PC-9 (cell line): Measurements from ENCODE around the gene LRRC59. TPM values are rescaled to one million over a fixed set of nuclear protein-coding genes. Genes with fewer than 3 reads are reported as not detected.

Experiments used
- BruUV-seq: library from RNA; stranded (reverse); fragments of 400-500 nt; replicated peaks from 2 replicates; lab custom pipeline; 2021; lab: Mats Ljungman, UMichigan
- CTCF ChIA-PET: fragments of 300-600 bp; sonication (Branson Sonifier 250); formaldehyde crosslinking; loops from one replicate; lab custom pipeline; 2022; ENCODE audit warnings: antibody characterized with exemption; lab: Charles Lee
- POLR2A ChIA-PET: fragments of 300-600 bp; sonication (Branson Sonifier 250); formaldehyde crosslinking; loops from one replicate; lab custom pipeline; 2022; ENCODE audit warnings: antibody characterized with exemption; ENCODE audit not compliant: unreplicated experiment; lab: Charles Lee
- DNase-seq, 2 experiments: peaks; one replicate each; pipeline versions ENCODE4 v3.0.0 to v3.0.0-alpha.2; 2015 to 2022; ENCODE audit warnings: mixed read lengths in 1 of 2
- H2AFZ ChIP-seq: fragments of 200-600 bp; sonication (generic); 2 replicates; pipeline ENCODE4 v1.8.1; 2017; ENCODE audit warnings: antibody characterized with exemption
- H3F3A ChIP-seq: fragments of 200-600 bp; sonication (generic); 2 replicates; pipeline ENCODE4 v1.8.1; 2017; ENCODE audit warnings: antibody characterized with exemption, mild to moderate bottlenecking, low read depth; ENCODE audit not compliant: insufficient read depth
- H3K27ac ChIP-seq: fragments of 200-600 bp; sonication (generic); 2 replicates; pipeline ENCODE4 v1.6.1; 2016; ENCODE audit warnings: mixed run types
- H3K27me3 ChIP-seq: fragments of 200-600 bp; sonication (generic); 2 replicates; pipeline ENCODE4 v1.6.1; 2016; ENCODE audit warnings: low read depth, mixed run types; ENCODE audit not compliant: insufficient read depth
- H3K36me3 ChIP-seq: fragments of 200-600 bp; sonication (generic); 2 replicates; pipeline ENCODE4 v1.6.1; 2016; ENCODE audit warnings: low read depth, mixed run types
- H3K4me1 ChIP-seq: fragments of 200-600 bp; sonication (generic); replicated peaks from 2 replicates; pipeline ENCODE4 v1.6.1; 2016; ENCODE audit warnings: mixed run types; ENCODE audit not compliant: insufficient read depth
- H3K4me2 ChIP-seq: fragments of 200-600 bp; sonication (generic); 2 replicates; pipeline ENCODE4 v1.6.1; 2017; ENCODE audit warnings: mixed run types
- H3K4me3 ChIP-seq: fragments of 200-600 bp; sonication (generic); 2 replicates; pipeline ENCODE4 v1.6.1; 2016; ENCODE audit warnings: mixed run types
- H3K79me2 ChIP-seq: fragments of 200-600 bp; sonication (generic); 2 replicates; pipeline ENCODE4 v1.6.1; 2017; ENCODE audit warnings: low read depth, mixed run types
- H3K9me2 ChIP-seq: fragments of 200-600 bp; sonication (generic); 2 replicates; pipeline ENCODE4 v1.8.1; 2017; ENCODE audit warnings: mild to moderate bottlenecking; ENCODE audit not compliant: insufficient read depth
- H3K9me3 ChIP-seq: fragments of 200-600 bp; sonication (generic); 2 replicates; pipeline ENCODE4 v1.8.1; 2016; ENCODE audit warnings: low read depth; ENCODE audit not compliant: insufficient read depth
- H4K20me1 ChIP-seq: fragments of 200-600 bp; sonication (generic); 2 replicates; pipeline ENCODE4 v1.8.1; 2017; ENCODE audit not compliant: insufficient read depth
- EZH2 ChIP-seq: fragments of 200-600 bp; sonication (generic); IDR thresholded peaks from 2 replicates; pipeline ENCODE4 v1.8.0; 2017; ENCODE audit warnings: antibody characterized with exemption, low read depth
- intact Hi-C: fragments of 100-400 bp; cut with micrococcal nuclease; formaldehyde crosslinking; loops from one replicate; pipeline ENCODE4 v1.10.0; 2022; ENCODE audit not compliant: unreplicated experiment
- total RNA-seq: library from RNA; stranded (reverse); gene quantifications from 2 replicates; pipeline ENCODE4 v1.2.3, GENCODE V29; 2021
- TF ChIP-seq, protein P1 (sequence below): fragments of 200-600 bp; sonication (generic); conservative IDR thresholded peaks from 2 replicates; pipeline ENCODE4 v1.6.1; 2017; ENCODE audit warnings: mixed run types, antibody characterized with exemption, mild to moderate bottlenecking, moderate library complexity

LRRC59 gene
- total RNA-seq, 1 experiment from 2014 or later, result 102 TPM

- no peaks in the 10 kb centered on the region for H3K9me2 ChIP-seq
- CTCF ChIA-PET, result interaction anchor here (0.5 kb wide), 1 partner anchor 467 kb away, joined by 3 read pairs; no protein-coding TSS in a partner anchor
- peak overlapping the region; percentile 61; the same call in 1 of the 2 replicates for H3K4me3 ChIP-seq
- no peaks in the 10 kb centered on the region for H3K9me3 ChIP-seq
- POLR2A ChIA-PET, result no interaction called here
- no peak overlapping the region for H2AFZ ChIP-seq
- no peak for DNase-seq
- no peak overlapping the region for H3K27ac ChIP-seq
- H3K79me2 ChIP-seq, result peaks cover 22% of the 10 kb centered on the region
- peaks cover 20% of the 10 kb centered on the region; the same call in 1 of the 2 replicates for H3F3A ChIP-seq
- TSS peak; percentile 50 for BruUV-seq
- H4K20me1 ChIP-seq, result peaks cover 3% of the 10 kb centered on the region
- no peaks in the 10 kb centered on the region for H3K27me3 ChIP-seq
- H3K36me3 ChIP-seq, result no peaks in the 10 kb centered on the region
- H3K4me2 ChIP-seq, result peak overlapping the region; percentile 78
- H3K4me1 ChIP-seq, result 0 out of 2 replicates have a peak, but pooled peaks cover 8% of the 10 kb centered on the region
- TF ChIP-seq EZH2, result no peak
- TF ChIP-seq, protein P1, sequence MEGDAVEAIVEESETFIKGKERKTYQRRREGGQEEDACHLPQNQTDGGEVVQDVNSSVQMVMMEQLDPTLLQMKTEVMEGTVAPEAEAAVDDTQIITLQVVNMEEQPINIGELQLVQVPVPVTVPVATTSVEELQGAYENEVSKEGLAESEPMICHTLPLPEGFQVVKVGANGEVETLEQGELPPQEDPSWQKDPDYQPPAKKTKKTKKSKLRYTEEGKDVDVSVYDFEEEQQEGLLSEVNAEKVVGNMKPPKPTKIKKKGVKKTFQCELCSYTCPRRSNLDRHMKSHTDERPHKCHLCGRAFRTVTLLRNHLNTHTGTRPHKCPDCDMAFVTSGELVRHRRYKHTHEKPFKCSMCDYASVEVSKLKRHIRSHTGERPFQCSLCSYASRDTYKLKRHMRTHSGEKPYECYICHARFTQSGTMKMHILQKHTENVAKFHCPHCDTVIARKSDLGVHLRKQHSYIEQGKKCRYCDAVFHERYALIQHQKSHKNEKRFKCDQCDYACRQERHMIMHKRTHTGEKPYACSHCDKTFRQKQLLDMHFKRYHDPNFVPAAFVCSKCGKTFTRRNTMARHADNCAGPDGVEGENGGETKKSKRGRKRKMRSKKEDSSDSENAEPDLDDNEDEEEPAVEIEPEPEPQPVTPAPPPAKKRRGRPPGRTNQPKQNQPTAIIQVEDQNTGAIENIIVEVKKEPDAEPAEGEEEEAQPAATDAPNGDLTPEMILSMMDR, result no peak
- intact Hi-C loops, result no loop called here
Observed at GRCh38 chr17:50347117-50347893, 50.0 kb downstream of the LRRC59 start.

DNA sequence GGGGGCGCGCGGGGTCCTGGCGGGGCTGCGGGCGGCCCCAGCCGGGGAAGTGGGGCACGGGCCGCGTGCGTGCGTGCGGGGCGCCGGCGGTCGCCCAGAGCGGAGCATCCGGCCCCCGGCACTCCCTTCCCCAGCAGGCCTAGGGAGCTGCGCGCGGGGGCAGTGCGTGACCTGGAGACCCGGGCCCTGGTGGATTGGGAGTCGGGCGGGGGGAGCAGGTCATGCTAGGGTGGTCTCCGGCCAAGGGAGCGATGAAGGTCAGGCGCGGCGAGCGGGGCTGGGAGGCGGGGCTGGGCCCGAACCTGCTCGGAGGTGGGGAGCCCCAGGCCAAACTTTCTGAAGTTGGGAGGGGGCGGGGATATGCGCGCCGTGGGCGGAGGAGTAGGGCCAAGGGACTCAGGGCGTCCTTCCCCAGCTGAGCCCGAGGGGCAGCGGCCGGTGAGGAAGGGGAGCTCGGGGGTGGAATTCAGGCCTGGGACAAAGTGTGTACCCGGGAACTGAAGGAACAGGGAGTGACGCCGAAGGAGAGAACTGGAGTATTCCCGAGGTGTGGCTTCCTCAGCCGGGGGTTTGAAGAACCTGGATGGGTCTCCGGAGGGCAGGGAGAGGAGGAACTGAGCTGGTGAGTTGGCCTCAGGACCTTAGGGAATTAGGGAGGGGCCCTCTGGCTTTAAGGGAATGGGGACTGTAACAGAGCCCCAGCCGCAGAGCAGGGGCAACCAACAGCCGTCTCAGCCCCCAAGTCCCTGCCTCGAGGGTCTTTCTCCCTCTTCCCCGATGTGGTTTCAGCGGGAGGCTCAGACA, 50.8 kb downstream of the LRRC59 start:
- H3K4me3 ChIP-seq, result peak overlapping the region; percentile 61
- CTCF ChIA-PET, result interaction anchor here (0.5 to 1.0 kb wide), 4 partner anchors 16 to 638 kb away, joined by 3 to 8 read pairs (median 4); no protein-coding TSS in a partner anchor
- H3K36me3 ChIP-seq, result no peaks in the 10 kb centered on the region
- POLR2A ChIA-PET, result interaction anchor here (0.6 kb wide), 1 partner anchor 661 kb away, joined by 6 read pairs; no protein-coding TSS in a partner anchor
- H3K4me1 ChIP-seq, result 0 out of 2 replicates have a peak, but pooled peaks cover 8% of the 10 kb centered on the region
- BruUV-seq, result no TSS peak
- H2AFZ ChIP-seq, result peak overlapping the region; percentile 85
- peaks cover 22% of the 10 kb centered on the region for H3K79me2 ChIP-seq
- no peaks in the 10 kb centered on the region for H3K9me2 ChIP-seq
- TF ChIP-seq, protein P1, result no peak
- no peak for TF ChIP-seq EZH2
- H3F3A ChIP-seq, result peaks cover 20% of the 10 kb centered on the region; the same call in 1 of the 2 replicates
- H3K9me3 ChIP-seq, result no peaks in the 10 kb centered on the region
- no peaks in the 10 kb centered on the region; the same call in none of the 2 replicates for H4K20me1 ChIP-seq
- no peaks in the 10 kb centered on the region for H3K27me3 ChIP-seq
- peak; percentile 35 to 51 for DNase-seq
- intact Hi-C loops, result no loop called here
- H3K27ac ChIP-seq, result no peak overlapping the region
- peak overlapping the region; percentile 78 for H3K4me2 ChIP-seq
